Ovary (tissue), 9 donors: ENCODE data around the gene LIPG. TPM values are rescaled to one million over a fixed set of nuclear protein-coding genes. Genes with fewer than 3 reads are reported as not detected.

Experiments used
- DNase-seq, 5 donors: peaks; one replicate each; pipeline ENCODE4 v3.0.0-alpha.2; 2019 to 2020
- H3K27ac ChIP-seq, 2 donors: fragments of 200-600 bp; one replicate each; pipeline versions ENCODE4 v1.5.1 to v1.8.0; 2019 to 2022
- H3K27me3 ChIP-seq: fragments of 200-600 bp; one replicate; pipeline ENCODE4 v1.8.0; 2022
- H3K36me3 ChIP-seq: fragments of 200-600 bp; sonication (generic); one replicate; pipeline ENCODE4 v1.5.1; 2019
- H3K4me1 ChIP-seq: one replicate; pipeline ENCODE4 v1.8.1; 2013; ENCODE audit warnings: mild to moderate bottlenecking, moderate library complexity; ENCODE audit not compliant: insufficient read depth
- H3K4me3 ChIP-seq: fragments of 200-600 bp; sonication (generic); one replicate; pipeline ENCODE4 v1.5.1; 2017
- H3K9me3 ChIP-seq, 2 donors: fragments of 200-600 bp in 1 of 2; sonication (generic) in 1 of 2; one replicate each; pipeline versions ENCODE4 v1.5.1 to v1.8.1; 2013 to 2019; ENCODE audit warnings: mild to moderate bottlenecking in 1 of 2, moderate library complexity in 1 of 2
- CTCF ChIP-seq, 3 donors: fragments of 450-650 bp in 2 of 3; fragments of 200-600 bp in 1 of 3; IDR thresholded peaks; one replicate each; pipeline versions ENCODE4 v1.5.1 to v1.8.0; 2016 to 2022; ENCODE audit warnings: antibody characterized with exemption in 3 of 3, mild to moderate bottlenecking in 1 of 3
- EP300 ChIP-seq: sonication (generic); formaldehyde crosslinking; IDR thresholded peaks from one replicate; pipeline ENCODE4 v1.6.1; 2017; ENCODE audit warnings: antibody characterized with exemption
- POLR2A ChIP-seq: fragments of 450-650 bp; IDR thresholded peaks from one replicate; pipeline ENCODE4 v1.6.1; 2017; ENCODE audit warnings: antibody characterized with exemption, mild to moderate bottlenecking, moderate library complexity
- WGBS, 3 donors: extraction: QIAGEN DNeasy Blood & Tissue Kit in 1 of 3; methylation state at CpG; one replicate each; pipeline versions ENCODE4 v1.1.5 to v1.1.7; 2013 to 2017; 5-methylcytosine and 5-hydroxymethylcytosine counted together
- intact Hi-C, 4 donors: fragments of 100-400 bp; cut with DNase I; formaldehyde crosslinking; loops; one replicate each; pipeline versions ENCODE4 v1.11.0 to v1.15.1; 2022 to 2023
- polyA plus RNA-seq, 2 donors: library from polyadenylated mRNA; stranded (reverse); fragments of 200-250 nt in 1 of 2; fragments of 350-450 nt in 1 of 2; fragmentation: Illumina TruSeq in 1 of 2; extraction: RNeasy Lipid Tissue Mini Kit (QIAGEN cat#74804) in 1 of 2; gene quantifications; one replicate each; pipeline ENCODE4 v1.2.3, GENCODE V29; 2013 to 2014
- total RNA-seq, 7 donors: library from RNA; depleted of rRNA in 2 of 7; stranded (reverse); fragments of >200 nt in 2 of 7; fragmentation: NEBNext Ultra II Directional in 3 of 7; extraction: Animal tissue kit (Norgen Biotek cat#: 25700) in 3 of 7; gene quantifications; one replicate each; pipeline versions ENCODE4 v1.1.0 to v1.2.4, GENCODE V29; 2016 to 2023
- donor health status: DM: no; HTN: no; CAD: no; lungs with moderate emphysema.
- donor health status: DM: no; HTN: no; CAD: no.
- donor health status: Bipolar disorder and iron deficiency.
- donor health status: DM: yes; HTN: yes; CAD: no.
- donor health status: DM: no; HTN: no; CAD: no.
- donor health status: DM: yes; HTN: yes; CAD: no.

The LIPG gene
- total and polyA plus RNA-seq, 9 donors = 0.23 to 3.9 (median 0.60) TPM; not detected in 1

GRCh38 chr18:49562481-49563129, 748 bp downstream of the LIPG start:
- Histone ChIP-seq H3K27me3 (no peaks in the 10 kb centered on the region), H3K27ac (no peak overlapping the region), H3K9me3 (no peaks in the 10 kb centered on the region), H3K36me3 (no peaks in the 10 kb centered on the region), H3K4me1 (peaks cover 5% of the 10 kb centered on the region), H3K4me3 (no peak overlapping the region)
- DNase-seq = no peak
- TF ChIP-seq CTCF (IDR thresholded peaks at IDR 0.05) (no peak), POLR2A (no peak), EP300 (no peak)
- intact Hi-C loops = loop anchor here in 2 of 4 donors (10.0 kb wide), 1 partner anchor 202 kb away; no protein-coding TSS in a partner anchor
- WGBS, 3 donors = 49 to 61% (median 56%) methylated on average over 11 of the region's 11 CpGs

GRCh38 chr18:49563130-49563540, 1.3 kb downstream of the LIPG start:
- TF ChIP-seq EP300 (no peak), CTCF (IDR thresholded peaks at IDR 0.05) (no peak), POLR2A (no peak)
- DNase-seq = no peak
- H3K36me3 ChIP-seq = no peaks in the 10 kb centered on the region
- H3K27ac ChIP-seq = no peak overlapping the region
- H3K27me3 ChIP-seq = no peaks in the 10 kb centered on the region
- intact Hi-C loops = loop anchor here in 2 of 4 donors (10.0 kb wide), 1 partner anchor 202 kb away; no protein-coding TSS in a partner anchor
- H3K4me3 ChIP-seq = no peak overlapping the region
- no peaks in the 10 kb centered on the region for H3K9me3 ChIP-seq
- H3K4me1 ChIP-seq = peaks cover 5% of the 10 kb centered on the region

- Histone ChIP-seq H3K9me3 (no peaks in the 10 kb centered on the region), H3K36me3 (no peaks in the 10 kb centered on the region), H3K4me3 (no peak overlapping the region), H3K27me3 (no peaks in the 10 kb centered on the region), H3K4me1 (peaks cover 5% of the 10 kb centered on the region), H3K27ac (no peak overlapping the region)
- no peak for DNase-seq
- 89 to 91% (median 90%) methylated on average over 8 of the region's 8 CpGs for WGBS, 3 donors
- no peak for TF ChIP-seq CTCF (IDR thresholded peaks at IDR 0.05)
- TF ChIP-seq POLR2A = no peak
- TF ChIP-seq EP300 = no peak
- intact Hi-C loops = loop anchor here in 2 of 4 donors (10.0 kb wide), 1 partner anchor 201 kb away; no protein-coding TSS in a partner anchor
Observed at GRCh38 chr18:49563701-49564517, 2.1 kb downstream of the LIPG start.

- intact Hi-C loops = loop anchor here in 2 of 4 donors (10.0 kb wide), 1 partner anchor 200 kb away; no protein-coding TSS in a partner anchor
- Histone ChIP-seq H3K27ac (no peak overlapping the region), H3K4me1 (peaks cover 5% of the 10 kb centered on the region), H3K4me3 (no peak overlapping the region), H3K27me3 (no peaks in the 10 kb centered on the region), H3K36me3 (no peaks in the 10 kb centered on the region), H3K9me3 (no peaks in the 10 kb centered on the region)
- TF ChIP-seq CTCF (IDR thresholded peaks at IDR 0.05) (no peak), POLR2A (no peak), EP300 (no peak)
- DNase-seq = no peak
Observed at GRCh38 chr18:49564518-49564834, 2.6 kb downstream of the LIPG start.
